IPS-NIHi7 (cell line): Measurements from ENCODE around the gene SLC2A11.
"Not testable (repeated sequence)": the region's sequence is repeated elsewhere in the genome, so short reads cannot be mapped to it uniquely, and the experiment has no call there.

ENCODE experiments used
- DNase-seq: peaks from one replicate; pipeline ENCODE4 v3.0.0; 2012; ENCODE audit warnings: mixed read lengths; ENCODE audit errors: extremely low spot score

Gene SLC2A11

GRCh38 chr22:23908587-23909205, 51.0 kb downstream of the SLC2A11 start:
- DNase-seq, result no peak

- DNase-seq, result no peak
Measured at GRCh38 chr22:23909296-23909898, 51.7 kb downstream of the SLC2A11 start.

- no peak for DNase-seq
Measured at GRCh38 chr22:23910496-23911190, 53.0 kb downstream of the SLC2A11 start.

GRCh38 chr22:23911318-23911980, 53.8 kb downstream of the SLC2A11 start:
- no peak for DNase-seq

GRCh38 chr22:23912293-23912903, 54.7 kb downstream of the SLC2A11 start:
- DNase-seq, result no peak

GRCh38 chr22:23913306-23913660, 55.6 kb downstream of the SLC2A11 start:
- DNase-seq, result no peak

GRCh38 chr22:23913661-23914353, 56.1 kb downstream of the SLC2A11 start:
- peak; percentile 99 for DNase-seq

GRCh38 chr22:23915290-23915689, 57.6 kb downstream of the SLC2A11 start:
- DNase-seq, result no peak

GRCh38 chr22:23920267-23920611, 62.6 kb downstream of the SLC2A11 start:
- DNase-seq, result not testable (repeated sequence)

GRCh38 chr22:23921586-23922201, 64.0 kb downstream of the SLC2A11 start:
- DNase-seq, result not testable (repeated sequence)

GRCh38 chr22:23922921-23923320, 65.2 kb downstream of the SLC2A11 start:
- peak; percentile 0 for DNase-seq

GRCh38 chr22:23925020-23925606, 67.4 kb downstream of the SLC2A11 start:
- no peak for DNase-seq

- DNase-seq, result peak; percentile 1
Measured at GRCh38 chr22:23926561-23926960, 68.9 kb downstream of the SLC2A11 start.
